GM12891 (cell line): Measurements from ENCODE around the gene ACE.

ENCODE experiments used
- DNase-seq: peaks from one replicate; pipeline ENCODE4 v3.0.0; 2011; ENCODE audit warnings: low spot score; ENCODE audit not compliant: insufficient read length
- FAIRE-seq: peaks from 2 replicates; lab custom pipeline; 2011; peaks lifted over from hg19 to GRCh38; lab: Jason Lieb, UNC
- PAX5 ChIP-seq: IDR thresholded peaks from 2 replicates; pipeline ENCODE4 v1.6.1; 2011; ENCODE audit warnings: low read length, moderate library complexity, mild to moderate bottlenecking; ENCODE audit not compliant: insufficient read depth, severe bottlenecking
- POLR2A ChIP-seq: IDR thresholded peaks from 2 replicates; pipeline ENCODE4 v1.6.1; 2011; ENCODE audit warnings: low read depth, low read length, control low read depth
- POLR2AphosphoS5 ChIP-seq: IDR thresholded peaks from 2 replicates; pipeline ENCODE4 v1.6.1; 2011; ENCODE audit warnings: low read depth, low read length, control low read depth
- POU2F2 ChIP-seq: IDR thresholded peaks from 2 replicates; pipeline ENCODE4 v1.6.1; 2011; ENCODE audit warnings: low read depth, mild to moderate bottlenecking, control low read depth, low read length, moderate library complexity
- SPI1 ChIP-seq: IDR thresholded peaks from 2 replicates; pipeline ENCODE4 v1.6.1; 2011; ENCODE audit warnings: low read depth, low read length, control low read depth
- TAF1 ChIP-seq: IDR thresholded peaks from 2 replicates; pipeline ENCODE4 v1.6.1; 2011; ENCODE audit warnings: low read depth, low read length, control low read depth

Gene ACE

GRCh38 chr17:63479495-63480184, 2.8 kb downstream of the ACE start:
- TF ChIP-seq POU2F2, result no peak
- no peak for TF ChIP-seq SPI1
- TF ChIP-seq POLR2A, result no peak
- TF ChIP-seq PAX5, result no peak
- no peak for TF ChIP-seq TAF1
- no peak for TF ChIP-seq POLR2AphosphoS5
- no peak for FAIRE-seq
- DNase-seq, result no peak

- TF ChIP-seq PAX5 (no peak), POLR2A (no peak), POU2F2 (no peak), SPI1 (no peak), POLR2AphosphoS5 (no peak), TAF1 (no peak)
- no peak for FAIRE-seq
- no peak for DNase-seq
Observed at GRCh38 chr17:63480192-63480784, 3.4 kb downstream of the ACE start.

DNA sequence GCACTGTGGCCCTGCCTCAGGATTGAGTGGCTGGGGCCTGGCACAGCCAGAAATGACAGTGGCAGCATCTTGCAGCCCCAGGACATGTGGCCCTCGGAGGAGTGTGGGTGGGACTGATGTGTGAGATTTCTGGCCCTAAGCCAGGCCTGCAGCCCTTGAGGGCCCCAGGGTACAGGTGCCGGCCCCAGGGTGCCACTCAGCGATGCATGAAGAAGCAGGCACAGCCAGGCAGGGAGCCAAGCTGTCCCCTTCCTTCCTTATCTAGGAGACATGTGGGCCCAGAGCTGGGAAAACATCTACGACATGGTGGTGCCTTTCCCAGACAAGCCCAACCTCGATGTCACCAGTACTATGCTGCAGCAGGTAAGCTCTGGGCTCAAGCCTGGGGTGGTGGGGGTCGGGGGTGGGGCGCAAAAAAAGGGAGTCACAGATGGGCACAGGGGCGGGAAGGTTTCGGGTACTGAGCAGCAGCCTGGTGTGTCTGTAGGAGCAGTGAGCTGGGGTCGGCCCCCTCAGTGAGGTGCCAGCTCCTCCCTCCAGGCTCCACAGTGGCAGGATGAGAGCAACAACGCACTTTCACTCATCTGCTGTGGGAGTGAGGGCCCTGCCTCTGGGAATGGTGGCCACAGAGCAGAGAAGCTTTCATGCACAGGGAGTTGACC, 4.1 kb downstream of the ACE start:
- no peak for TF ChIP-seq PAX5
- TF ChIP-seq POLR2A, result no peak
- TF ChIP-seq SPI1, result no peak
- TF ChIP-seq POLR2AphosphoS5, result no peak
- TF ChIP-seq POU2F2, result no peak
- TF ChIP-seq TAF1, result no peak
- FAIRE-seq, result no peak
- no peak for DNase-seq

GRCh38 chr17:63481488-63481870, 4.6 kb downstream of the ACE start:
- no peak for TF ChIP-seq POLR2A
- no peak for TF ChIP-seq POLR2AphosphoS5
- TF ChIP-seq SPI1, result no peak
- TF ChIP-seq TAF1, result no peak
- no peak for TF ChIP-seq POU2F2
- no peak for TF ChIP-seq PAX5
- no peak for DNase-seq
- no peak for FAIRE-seq

GRCh38 chr17:63482509-63482908, 5.6 kb downstream of the ACE start:
- DNase-seq (no peak), FAIRE-seq (no peak)
- no peak for TF ChIP-seq POLR2A
- no peak for TF ChIP-seq TAF1
- no peak for TF ChIP-seq SPI1
- no peak for TF ChIP-seq POU2F2
- TF ChIP-seq POLR2AphosphoS5, result no peak
- TF ChIP-seq PAX5, result no peak

DNA sequence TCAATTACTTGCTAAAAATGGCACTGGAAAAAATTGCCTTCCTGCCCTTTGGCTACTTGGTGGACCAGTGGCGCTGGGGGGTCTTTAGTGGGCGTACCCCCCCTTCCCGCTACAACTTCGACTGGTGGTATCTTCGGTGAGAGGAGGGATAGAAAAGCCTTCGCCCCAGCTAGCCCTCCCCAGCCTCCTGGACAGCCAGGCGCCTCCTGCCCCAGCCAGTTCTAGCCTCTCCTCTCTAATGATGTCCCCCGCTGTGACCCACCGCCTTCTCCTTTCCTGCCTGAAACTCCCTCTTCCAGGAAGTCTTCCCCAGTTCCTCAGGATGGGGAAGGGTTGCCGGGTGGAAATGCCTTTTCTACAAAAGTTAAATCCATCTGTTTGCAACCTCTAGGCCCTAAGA, 6.2 kb downstream of the ACE start:
- DNase-seq, result no peak
- no peak for FAIRE-seq
- no peak for TF ChIP-seq TAF1
- TF ChIP-seq POLR2AphosphoS5, result no peak
- TF ChIP-seq SPI1, result no peak
- no peak for TF ChIP-seq PAX5
- TF ChIP-seq POLR2A, result no peak
- TF ChIP-seq POU2F2, result no peak

GRCh38 chr17:63483655-63484575, 7.1 kb downstream of the ACE start:
- DNase-seq, result no peak
- no peak for TF ChIP-seq TAF1
- no peak for TF ChIP-seq PAX5
- no peak for FAIRE-seq

GRCh38 chr17:63486317-63487013, 9.6 kb downstream of the ACE start:
- DNase-seq, result no peak
- FAIRE-seq, result no peak
- TF ChIP-seq TAF1 (no peak), PAX5 (no peak), POLR2AphosphoS5 (no peak), POLR2A (no peak), SPI1 (no peak), POU2F2 (no peak)

- no peak for TF ChIP-seq POU2F2
- TF ChIP-seq POLR2A, result no peak
- no peak for TF ChIP-seq TAF1
- no peak for TF ChIP-seq POLR2AphosphoS5
- no peak for FAIRE-seq
- DNase-seq, result no peak
Observed at GRCh38 chr17:63487014-63487339, 10.1 kb downstream of the ACE start.
